GM18907 (cell line): ENCODE data around the gene MTF1.
"Not testable (repeated sequence)": the region's sequence is repeated elsewhere in the genome, so short reads cannot be mapped to it uniquely, and the experiment has no call there.

ENCODE experiments used
- ATAC-seq: cut with Tn5 transposase; IDR thresholded peaks from one replicate; pipeline ENCODE4 v1.9.1; 2021; ENCODE audit warnings: mild to moderate bottlenecking, moderate library complexity; ENCODE audit not compliant: unreplicated experiment

The MTF1 gene

GRCh38 chr1:37859507-37860345 lies at the start of gene MTF1:
Gene MTF1, minus strand, starts transcription at chr1:37859592. Its CDS starts 1,934 bp downstream, at chr1:37857658.
- peak; percentile 93 for ATAC-seq

GRCh38 chr1:37908531-37908930 lies 49.1 kb upstream of the MTF1 start:
- ATAC-seq = not testable (repeated sequence)

GRCh38 chr1:37907416-37908125 lies 48.2 kb upstream of the MTF1 start:
- not testable (repeated sequence) for ATAC-seq

GRCh38 chr1:37906591-37906990 lies 47.2 kb upstream of the MTF1 start:
- not testable (repeated sequence) for ATAC-seq

- ATAC-seq = no peak
These were observed 46.3 kb upstream of the MTF1 start for GRCh38 chr1:37905727-37906126.

GRCh38 chr1:37903921-37904320 lies 44.5 kb upstream of the MTF1 start:
- ATAC-seq = not testable (repeated sequence)

GRCh38 chr1:37902983-37903382 lies 43.6 kb upstream of the MTF1 start:
- ATAC-seq = no peak

- peak; percentile 13 for ATAC-seq
These were observed 42.5 kb upstream of the MTF1 start for GRCh38 chr1:37901893-37902225.

- peak; percentile 76 for ATAC-seq
These were observed 42.0 kb upstream of the MTF1 start for GRCh38 chr1:37901191-37901892.

- not testable (repeated sequence) for ATAC-seq
These were observed 38.2 kb upstream of the MTF1 start for GRCh38 chr1:37897563-37897962.

GRCh38 chr1:37893673-37894072 lies 34.3 kb upstream of the MTF1 start:
- no peak for ATAC-seq

- ATAC-seq = no peak
These were observed 33.0 kb upstream of the MTF1 start for GRCh38 chr1:37892151-37893047.

GRCh38 chr1:37890378-37891014 lies 31.1 kb upstream of the MTF1 start:
- ATAC-seq = no peak

- ATAC-seq = no peak
These were observed 28.8 kb upstream of the MTF1 start for GRCh38 chr1:37888022-37888700.

- ATAC-seq = no peak
These were observed 24.8 kb upstream of the MTF1 start for GRCh38 chr1:37884145-37884544.

- no peak for ATAC-seq
These were observed 24.3 kb upstream of the MTF1 start for GRCh38 chr1:37883671-37884070.

- no peak for ATAC-seq
These were observed 20.5 kb upstream of the MTF1 start for GRCh38 chr1:37879865-37880264.

GRCh38 chr1:37878071-37878470 lies 18.7 kb upstream of the MTF1 start:
- no peak for ATAC-seq

- ATAC-seq = no peak
These were observed 16.4 kb upstream of the MTF1 start for GRCh38 chr1:37875833-37876232.

- no peak for ATAC-seq
These were observed 13.3 kb upstream of the MTF1 start for GRCh38 chr1:37872692-37873091.
